Endothelial cell of coronary artery (primary cell): ENCODE data around the gene ACKR4. TPM values are rescaled to one million over a fixed set of nuclear protein-coding genes. Genes with fewer than 3 reads are reported as not detected.

ENCODE experiments used
- total RNA-seq: library from RNA; depleted of rRNA; stranded (reverse); fragments of >200 nt; gene quantifications from 2 replicates; pipeline ENCODE4 v1.2.3, GENCODE V29; 2014

Gene ACKR4
- total RNA-seq: 0.18 and 0.47 TPM in 2 replicates

GRCh38 chr3:132596816-132597433 lies at the start of gene ACKR4:
TSS of gene ACKR4 (plus strand) at chr3:132597270. CDS start at chr3:132600398, 3,128 bp downstream.

Other genes with a start within 250 kb of the ACKR4 start
- gene DNAJC13, start 179.8 kb upstream of the ACKR4 start, total RNA-seq: 64.0 and 64.1 TPM in 2 replicates
- gene ACAD11, start 62.5 kb downstream of the ACKR4 start, total RNA-seq: 19.7 and 29.8 TPM in 2 replicates
- gene UBA5, start 63.1 kb downstream of the ACKR4 start, total RNA-seq: 37.6 and 49.5 TPM in 2 replicates
- gene NPHP3, start 125.1 kb downstream of the ACKR4 start, total RNA-seq: 15.1 and 16.8 TPM in 2 replicates